ENCODE results near the gene GOLIM4. TPM values are rescaled to one million over a fixed set of nuclear protein-coding genes. Genes with fewer than 3 reads are reported as not detected.

GOLIM4 gene
- total and polyA plus RNA-seq, 2 of the 13 experiments (the other 11 are each of a cell fraction or from before 2014, with no cell fraction given): 10.9 to 47.7 TPM

DNA sequence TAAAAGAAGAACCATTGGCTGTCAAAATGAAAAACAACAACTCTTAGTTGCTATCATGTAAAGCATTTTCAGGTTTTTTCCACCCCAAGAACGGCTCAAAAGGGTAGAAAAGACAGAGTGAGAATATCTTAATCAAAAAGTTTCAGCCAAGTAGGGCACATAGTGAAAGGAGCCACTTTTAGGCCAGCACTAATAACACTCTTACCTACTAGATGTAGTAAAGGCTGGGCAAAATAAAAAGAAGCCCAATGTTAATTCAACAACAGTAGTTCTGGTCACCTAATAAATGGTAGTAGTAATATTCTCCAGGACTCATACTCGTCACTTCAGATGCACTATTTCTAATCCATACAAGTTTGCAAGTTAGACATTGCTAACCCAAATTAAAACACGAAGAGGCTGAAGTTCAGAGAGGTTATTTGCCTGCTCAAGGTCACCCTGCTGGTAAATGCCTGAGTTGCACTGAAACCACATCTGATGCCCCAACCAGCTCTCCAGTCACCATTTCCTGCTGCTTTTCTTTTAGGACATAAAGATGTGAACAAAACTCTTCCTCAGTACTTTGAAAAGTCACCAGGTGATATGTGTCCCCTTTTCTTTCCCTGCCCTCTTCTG, 7.5 kb downstream of the GOLIM4 start (continued):
- no peak for TF ChIP-seq ZNF276 (CRISPR knock-in tag; IDR thresholded peaks at IDR 0.05; ENCODE audit: low read depth)
- TF ChIP-seq ESRRA (CRISPR knock-in tag; IDR thresholded peaks at IDR 0.05; ENCODE audit: low read depth): peak; percentile 69; the same call in 1 of the 2 replicates
- TF ChIP-seq ZFP62 (CRISPR knock-in tag; IDR thresholded peaks at IDR 0.05): no peak
- TF ChIP-seq REXO4 (CRISPR knock-in tag; IDR thresholded peaks at IDR 0.05; ENCODE audit: borderline replicate concordance): no peak
- TF ChIP-seq SAP130 (CRISPR knock-in tag; IDR thresholded peaks at IDR 0.05; ENCODE audit: low read depth): peak; percentile 54; the same call in 1 of the 2 replicates
- TF ChIP-seq, protein P1, sequence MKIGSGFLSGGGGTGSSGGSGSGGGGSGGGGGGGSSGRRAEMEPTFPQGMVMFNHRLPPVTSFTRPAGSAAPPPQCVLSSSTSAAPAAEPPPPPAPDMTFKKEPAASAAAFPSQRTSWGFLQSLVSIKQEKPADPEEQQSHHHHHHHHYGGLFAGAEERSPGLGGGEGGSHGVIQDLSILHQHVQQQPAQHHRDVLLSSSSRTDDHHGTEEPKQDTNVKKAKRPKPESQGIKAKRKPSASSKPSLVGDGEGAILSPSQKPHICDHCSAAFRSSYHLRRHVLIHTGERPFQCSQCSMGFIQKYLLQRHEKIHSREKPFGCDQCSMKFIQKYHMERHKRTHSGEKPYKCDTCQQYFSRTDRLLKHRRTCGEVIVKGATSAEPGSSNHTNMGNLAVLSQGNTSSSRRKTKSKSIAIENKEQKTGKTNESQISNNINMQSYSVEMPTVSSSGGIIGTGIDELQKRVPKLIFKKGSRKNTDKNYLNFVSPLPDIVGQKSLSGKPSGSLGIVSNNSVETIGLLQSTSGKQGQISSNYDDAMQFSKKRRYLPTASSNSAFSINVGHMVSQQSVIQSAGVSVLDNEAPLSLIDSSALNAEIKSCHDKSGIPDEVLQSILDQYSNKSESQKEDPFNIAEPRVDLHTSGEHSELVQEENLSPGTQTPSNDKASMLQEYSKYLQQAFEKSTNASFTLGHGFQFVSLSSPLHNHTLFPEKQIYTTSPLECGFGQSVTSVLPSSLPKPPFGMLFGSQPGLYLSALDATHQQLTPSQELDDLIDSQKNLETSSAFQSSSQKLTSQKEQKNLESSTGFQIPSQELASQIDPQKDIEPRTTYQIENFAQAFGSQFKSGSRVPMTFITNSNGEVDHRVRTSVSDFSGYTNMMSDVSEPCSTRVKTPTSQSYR (CRISPR knock-in tag; IDR thresholded peaks at IDR 0.05; ENCODE audit: borderline replicate concordance): no peak
- no peak for TF ChIP-seq KLF12 (CRISPR knock-in tag; IDR thresholded peaks at IDR 0.05; ENCODE audit: borderline replicate concordance)
- no peak for TF ChIP-seq BORCS8-MEF2B (CRISPR knock-in tag; IDR thresholded peaks at IDR 0.05)
- no peak for TF ChIP-seq IKZF5 (CRISPR knock-in tag; IDR thresholded peaks at IDR 0.05)
- TF ChIP-seq HOXA3 (CRISPR knock-in tag; IDR thresholded peaks at IDR 0.05): 0 out of 2 replicates have a peak, but pooled peaks have one; percentile 15
- TF ChIP-seq CBFB (CRISPR knock-in tag; IDR thresholded peaks at IDR 0.05): no peak
- TF ChIP-seq XBP1 (CRISPR knock-in tag; IDR thresholded peaks at IDR 0.05): no peak
- TF ChIP-seq ZNF253 (CRISPR knock-in tag; IDR thresholded peaks at IDR 0.05; ENCODE audit: borderline replicate concordance): no peak
- TF ChIP-seq ASH2L (IDR thresholded peaks at IDR 0.05; ENCODE audit: insufficient read length, low read depth, low read length): no peak
- 0 out of 2 replicates have a peak, but pooled peaks have one; percentile 31 for TF ChIP-seq FOXA3 (CRISPR knock-in tag; IDR thresholded peaks at IDR 0.05)
- TF ChIP-seq ZBTB21 (CRISPR knock-in tag; IDR thresholded peaks at IDR 0.05): no peak
- no peak for TF ChIP-seq FOXC1 (CRISPR knock-in tag; IDR thresholded peaks at IDR 0.05; ENCODE audit: borderline replicate concordance)
- TF ChIP-seq NR2F6 (IDR thresholded peaks at IDR 0.05): peak; percentile 35; the same call in 1 of the 2 replicates
- peak; percentile 65 for TF ChIP-seq NR2F6 (CRISPR knock-in tag; IDR thresholded peaks at IDR 0.05)
- peak; percentile 48; the same call in 1 of the 2 replicates for TF ChIP-seq RXRB (CRISPR knock-in tag; IDR thresholded peaks at IDR 0.05; ENCODE audit: borderline replicate concordance)
- TF ChIP-seq NFE2 (CRISPR knock-in tag; IDR thresholded peaks at IDR 0.05): no peak
- no peak for TF ChIP-seq ZBTB7A (CRISPR knock-in tag; IDR thresholded peaks at IDR 0.05)
- TF ChIP-seq SALL1 (CRISPR knock-in tag; IDR thresholded peaks at IDR 0.05): peak; percentile 32; the same call in 1 of the 2 replicates
- no peak for TF ChIP-seq ZKSCAN8 (CRISPR knock-in tag; IDR thresholded peaks at IDR 0.05; ENCODE audit: borderline replicate concordance)
- no peak for TF ChIP-seq ZNF274 (CRISPR knock-in tag; IDR thresholded peaks at IDR 0.05)
- 0 out of 2 replicates have a peak, but pooled peaks have one; percentile 39 for TF ChIP-seq KAT8 (CRISPR knock-in tag; IDR thresholded peaks at IDR 0.05)
- TF ChIP-seq FIP1L1 (IDR thresholded peaks at IDR 0.05; ENCODE audit: borderline replicate concordance, insufficient read depth, low read depth, low read length): no peak
- TF ChIP-seq MED1 (CRISPR knock-in tag; IDR thresholded peaks at IDR 0.05): peak; percentile 52; the same call in 1 of the 2 replicates

All from HepG2 (cell line).